IMR-90 (cell line): ENCODE data around the gene FLT3. TPM values are rescaled to one million over a fixed set of nuclear protein-coding genes. Genes with fewer than 3 reads are reported as not detected.
A peak's percentile ranks its signal among the peaks of the same experiment; 100 is the strongest.

ENCODE experiments used
- ATAC-seq: fragments of 200-7000 bp; cut with Tn5 transposase; 2 replicates; pipeline ENCODE4 v1.9.1; 2020; ENCODE audit warnings: low read depth, mild to moderate bottlenecking, moderate library complexity
- BruUV-seq: library from RNA; stranded (reverse); fragments of 400-500 nt; replicated peaks from 2 replicates; lab custom pipeline; 2021; lab: Mats Ljungman, UMichigan
- CTCF ChIA-PET: fragments of 300-600 bp; formaldehyde crosslinking; extraction: SDS; loops from one replicate; lab custom pipeline; 2021; ENCODE audit warnings: antibody characterized with exemption; lab: Yijun Ruan, JAX
- POLR2A ChIA-PET: fragments of 300-600 bp; sonication (Branson Sonifier 250); formaldehyde crosslinking; loops from one replicate; lab custom pipeline; 2022; ENCODE audit warnings: antibody characterized with exemption; ENCODE audit not compliant: unreplicated experiment; lab: Charles Lee
- DNase-seq: peaks from one replicate; pipeline ENCODE4 v3.0.0; 2013
- H2AFZ ChIP-seq: replicated peaks from 2 replicates; pipeline ENCODE3; 2013; ENCODE audit warnings: low read length, mild to moderate bottlenecking; ENCODE audit not compliant: poor library complexity
- H2AK5ac ChIP-seq: 2 replicates; pipeline ENCODE4 v1.6.1; 2013; ENCODE audit warnings: low read depth, low read length, inconsistent platforms
- H2AK9ac ChIP-seq: replicated peaks from 2 replicates; pipeline ENCODE3; 2013; ENCODE audit warnings: mild to moderate bottlenecking, low read depth, low read length, moderate library complexity; ENCODE audit not compliant: poor library complexity
- H2BK120ac ChIP-seq: 2 replicates; pipeline ENCODE4 v1.6.1; 2013; ENCODE audit warnings: low read depth, low read length, inconsistent platforms
- H2BK15ac ChIP-seq: 3 replicates; pipeline ENCODE4 v1.6.1; 2013; ENCODE audit warnings: low read depth, low read length, inconsistent platforms
- H2BK20ac ChIP-seq: 2 replicates; pipeline ENCODE4 v1.6.1; 2013; ENCODE audit warnings: low read depth, mild to moderate bottlenecking, inconsistent platforms, low read length, moderate library complexity
- H2BK5ac ChIP-seq: 2 replicates; pipeline ENCODE4 v1.6.1; 2013; ENCODE audit warnings: mild to moderate bottlenecking, low read depth, low read length, inconsistent platforms; ENCODE audit not compliant: poor library complexity, severe bottlenecking
- H3K14ac ChIP-seq: replicated peaks from 2 replicates; pipeline ENCODE4 v1.6.1; 2013; ENCODE audit warnings: low read depth, low read length, inconsistent platforms
- H3K18ac ChIP-seq: 2 replicates; pipeline ENCODE4 v1.6.1; 2013; ENCODE audit warnings: low read depth, low read length, control low read depth
- H3K23ac ChIP-seq: 2 replicates; pipeline ENCODE4 v1.6.1; 2013; ENCODE audit warnings: low read depth, low read length, inconsistent platforms
- H3K27ac ChIP-seq: 2 replicates; pipeline ENCODE4 v1.5.1; 2013; ENCODE audit warnings: mild to moderate bottlenecking, control low read depth, low read length; ENCODE audit not compliant: insufficient read depth
- H3K27me3 ChIP-seq: 2 replicates; pipeline ENCODE4 v1.6.1; 2013; ENCODE audit warnings: low read length; ENCODE audit not compliant: control insufficient read depth, insufficient read depth
- H3K36me3 ChIP-seq: 2 replicates; pipeline ENCODE4 v1.6.1; 2013; ENCODE audit warnings: low read length, mixed read lengths; ENCODE audit not compliant: control insufficient read depth, insufficient read depth
- H3K4ac ChIP-seq: 2 replicates; pipeline ENCODE4 v1.6.1; 2013; ENCODE audit warnings: low read depth, low read length, inconsistent platforms
- H3K4me1 ChIP-seq: 2 replicates; pipeline ENCODE4 v1.6.1; 2013; ENCODE audit warnings: low read length, mixed read lengths; ENCODE audit not compliant: control insufficient read depth, insufficient read depth
- H3K4me2 ChIP-seq: 2 replicates; pipeline ENCODE4 v1.6.1; 2013; ENCODE audit warnings: low read depth, mild to moderate bottlenecking, control low read depth, low read length, moderate library complexity
- H3K4me3 ChIP-seq: 2 replicates; pipeline ENCODE4 v1.5.1; 2013; ENCODE audit warnings: low read depth, mild to moderate bottlenecking, control low read depth, low read length, moderate library complexity; ENCODE audit not compliant: insufficient read depth
- H3K56ac ChIP-seq: 2 replicates; pipeline ENCODE4 v1.6.1; 2013; ENCODE audit warnings: low read length, inconsistent platforms; ENCODE audit not compliant: insufficient read depth; ENCODE audit errors: extremely low read depth
- H3K79me1 ChIP-seq, 2 experiments: 2 replicates each; pipeline ENCODE4 v1.6.1; 2013; ENCODE audit warnings: low read length in 2 of 2, inconsistent platforms in 1 of 2, low read depth in 1 of 2
- H3K9ac ChIP-seq: 2 replicates; pipeline ENCODE4 v1.6.1; 2013; ENCODE audit warnings: low read depth, low read length, control low read depth
- H3K9me1 ChIP-seq: 2 replicates; pipeline ENCODE4 v1.6.1; 2013; ENCODE audit warnings: low read length, inconsistent platforms; ENCODE audit not compliant: insufficient read depth
- H3K9me3 ChIP-seq: 2 replicates; pipeline ENCODE4 v1.6.1; 2013; ENCODE audit warnings: low read length; ENCODE audit not compliant: control insufficient read depth, insufficient read depth
- H4K20me1 ChIP-seq: 2 replicates; pipeline ENCODE4 v1.6.1; 2013; ENCODE audit warnings: low read length, inconsistent platforms; ENCODE audit not compliant: insufficient read depth
- H4K5ac ChIP-seq: 2 replicates; pipeline ENCODE4 v1.6.1; 2013; ENCODE audit warnings: mild to moderate bottlenecking, low read depth, low read length, control low read depth
- H4K8ac ChIP-seq, 2 experiments: 2 replicates each; pipeline ENCODE4 v1.6.1; 2013; ENCODE audit warnings: low read depth in 2 of 2, low read length in 2 of 2, control low read depth in 1 of 2, inconsistent platforms in 1 of 2
- H4K91ac ChIP-seq: 2 replicates; pipeline ENCODE4 v1.6.1; 2013; ENCODE audit warnings: low read depth, low read length, inconsistent platforms; ENCODE audit not compliant: insufficient read depth
- CTCF ChIP-seq: conservative IDR thresholded peaks from 2 replicates; pipeline ENCODE4 v1.5.1; 2012; ENCODE audit warnings: mild to moderate bottlenecking, low read depth, low read length, improper control_type of control experiment
- MAFK ChIP-seq: IDR thresholded peaks from 2 replicates; pipeline ENCODE4 v1.6.1; 2012; ENCODE audit warnings: low read depth, low read length, improper control_type of control experiment
- MAZ ChIP-seq: IDR thresholded peaks from 2 replicates; pipeline ENCODE4 v1.6.1; 2012; ENCODE audit warnings: low read depth, mild to moderate bottlenecking, low read length, improper control_type of control experiment, moderate library complexity, borderline replicate concordance
- POLR2A ChIP-seq: IDR thresholded peaks from 2 replicates; pipeline ENCODE4 v1.6.1; 2012; ENCODE audit warnings: mild to moderate bottlenecking, low read depth, low read length
- RAD21 ChIP-seq: IDR thresholded peaks from 2 replicates; pipeline ENCODE4 v1.6.1; 2012; ENCODE audit warnings: low read length, improper control_type of control experiment
- SMC3 ChIP-seq: fragments of 150-350 bp; IDR thresholded peaks from 2 replicates; pipeline ENCODE4 v1.6.1; 2016; ENCODE audit warnings: low read depth, mild to moderate bottlenecking, antibody characterized with exemption, low read length, moderate library complexity
- WGBS, 2 experiments: methylation state at CpG; one replicate each; pipeline versions ENCODE4 v1.1.5 to v1.1.7; 2013; ENCODE audit warnings: missing lambda C conversion rate in 2 of 2; ENCODE audit not compliant: insufficient read length in 1 of 2; ENCODE audit errors: extremely low coverage in 2 of 2; 5-methylcytosine and 5-hydroxymethylcytosine counted together
- dilution Hi-C: fragments of 300-500 bp; cut with HindIII; formaldehyde crosslinking; loops from one replicate; pipeline ENCODE4 v1.14.3; 2018; ENCODE audit warnings: low sequenced_read_pairs; ENCODE audit not compliant: unreplicated experiment
- in situ Hi-C: fragments of 300-500 bp; cut with MboI; formaldehyde crosslinking; loops from 3 replicates; pipeline ENCODE4 v1.14.3; 2019; ENCODE audit warnings: low sequenced_read_pairs, inconsistent platforms, mixed read lengths
- intact Hi-C: fragments of 100-400 bp; cut with micrococcal nuclease; formaldehyde crosslinking; loops from 2 replicates; pipeline ENCODE4 v1.10.0; 2022
- polyA plus RNA-seq, 3 experiments: library from polyadenylated mRNA; depleted of rRNA; stranded (reverse); fragments of >200 nt; gene quantifications; 2 replicates each; pipeline ENCODE4 v1.2.3, GENCODE V29; 2012; ENCODE audit warnings: low replicate concordance in 1 of 3
- total RNA-seq: library from RNA; depleted of rRNA; stranded (reverse); fragments of >200 nt; gene quantifications from 2 replicates; pipeline ENCODE4 v1.2.3, GENCODE V29; 2012
- TF ChIP-seq, protein P1 (sequence below): fragments of 150-350 bp; IDR thresholded peaks from 2 replicates; pipeline ENCODE4 v1.6.1; 2017; ENCODE audit warnings: mild to moderate bottlenecking, antibody characterized with exemption, low read length, low read depth

The FLT3 gene
- total and polyA plus RNA-seq, 2 of the 4 experiments (the other 2 are of a cell fraction) = not detected

DNA sequence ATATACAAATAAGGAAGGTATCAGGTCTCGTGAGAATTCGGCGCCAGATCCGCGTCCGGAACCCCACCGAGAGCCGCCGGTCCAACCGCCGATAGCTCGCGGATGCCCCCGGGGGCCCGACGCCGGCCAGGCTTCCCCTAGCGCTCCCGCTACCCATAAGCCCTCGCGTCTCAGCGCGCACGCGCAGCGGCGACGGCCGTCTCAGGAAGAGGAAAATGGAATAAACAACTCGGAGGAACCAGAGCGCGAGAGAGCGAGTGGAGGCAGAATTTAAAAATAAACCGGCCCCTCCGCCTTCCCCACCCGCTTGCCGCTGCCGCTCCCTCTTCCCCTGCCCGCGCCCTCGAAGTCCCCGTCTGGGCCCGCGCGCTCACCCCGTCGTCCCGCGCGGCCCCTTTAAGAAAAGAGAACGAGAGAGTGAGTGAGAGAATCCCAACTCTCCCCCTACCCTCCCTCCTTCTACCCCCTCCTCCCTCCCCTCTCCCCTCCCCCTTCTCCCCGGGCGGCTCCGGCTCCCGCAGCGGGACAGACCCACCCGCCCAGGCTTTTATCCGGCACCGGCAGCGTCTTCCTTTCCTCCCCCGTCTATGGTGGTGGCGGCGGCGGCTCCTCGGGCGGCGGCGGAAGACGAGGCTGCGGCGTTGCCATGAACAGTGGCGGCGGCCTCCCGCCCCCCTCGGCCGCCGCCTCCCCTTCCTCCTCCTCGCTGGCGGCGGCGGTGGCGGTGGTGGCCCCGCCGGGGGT lies 37.8 kb upstream of the FLT3 start, which contains the start of gene PAN3:
TSS of gene PAN3 (plus strand) at position 534 of the 744 bp plus-strand sequence. CDS start at position 647, 113 bp downstream.
- POLR2A ChIA-PET = interaction anchor here (0.7 to 1.0 kb wide), 3 partner anchors 10 to 186 kb away, joined by 3 to 5 read pairs (median 5); no protein-coding TSS in a partner anchor
- H3K79me1 ChIP-seq = peaks cover 13 to 53% of the 10 kb centered on the region in 2 experiments
- peak within 1 kb of the TSS; percentile 81 for H4K5ac ChIP-seq
- H4K91ac ChIP-seq = peak within 1 kb of the TSS; percentile 78
- peak within 1 kb of the TSS; percentile 86 for H2BK5ac ChIP-seq
- H3K4ac ChIP-seq = peak within 1 kb of the TSS; percentile 86
- peak within 1 kb of the TSS; percentile 96 for H3K14ac ChIP-seq
- H2BK15ac ChIP-seq = no peak within 1 kb of the TSS
- H2BK20ac ChIP-seq = no peak within 1 kb of the TSS
- peak within 1 kb of the TSS; percentile 98 for H3K23ac ChIP-seq
- H2AK5ac ChIP-seq = peak within 1 kb of the TSS; percentile 66; the same call in 1 of the 2 replicates
- peak within 1 kb of the TSS; percentile 86 to 92 for H4K8ac ChIP-seq
- intact Hi-C loops (loop anchor here (2.0 to 5.0 kb wide), 4 partner anchors 141 to 521 kb away; partner anchors contain the start of gene POMP), in situ Hi-C loops (no loop called here), dilution Hi-C loops (no loop called here)
- H3K56ac ChIP-seq = peak within 1 kb of the TSS; percentile 84
- no peaks in the 10 kb centered on the region for H3K36me3 ChIP-seq
- H3K9ac ChIP-seq = peak within 1 kb of the TSS; percentile 98
- no TSS peak for BruUV-seq
- H2AFZ ChIP-seq = peak within 1 kb of the TSS; percentile 93
- TF ChIP-seq, protein P1, sequence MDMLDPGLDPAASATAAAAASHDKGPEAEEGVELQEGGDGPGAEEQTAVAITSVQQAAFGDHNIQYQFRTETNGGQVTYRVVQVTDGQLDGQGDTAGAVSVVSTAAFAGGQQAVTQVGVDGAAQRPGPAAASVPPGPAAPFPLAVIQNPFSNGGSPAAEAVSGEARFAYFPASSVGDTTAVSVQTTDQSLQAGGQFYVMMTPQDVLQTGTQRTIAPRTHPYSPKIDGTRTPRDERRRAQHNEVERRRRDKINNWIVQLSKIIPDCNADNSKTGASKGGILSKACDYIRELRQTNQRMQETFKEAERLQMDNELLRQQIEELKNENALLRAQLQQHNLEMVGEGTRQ = no peak
- peak; percentile 77 for TF ChIP-seq POLR2A
- peak; percentile 42 for TF ChIP-seq MAZ
- TF ChIP-seq CTCF = peak; percentile 21; the same call in 1 of the 2 replicates
- no peak for TF ChIP-seq SMC3
- TF ChIP-seq MAFK = no peak
- peak; percentile 25; the same call in 1 of the 2 replicates for TF ChIP-seq RAD21
- H3K4me1 ChIP-seq = peaks cover 5% of the 10 kb centered on the region
- peak; percentile 89 for DNase-seq
- no peaks in the 10 kb centered on the region for H3K9me3 ChIP-seq
- H3K27me3 ChIP-seq = no peaks in the 10 kb centered on the region
- H3K27ac ChIP-seq = peak within 1 kb of the TSS; percentile 96
- H3K18ac ChIP-seq = peak within 1 kb of the TSS; percentile 58
- CTCF ChIA-PET = interaction anchor here (0.5 kb wide), 1 partner anchor 533 kb away, joined by 5 read pairs; no protein-coding TSS in a partner anchor
- H4K20me1 ChIP-seq = peaks cover 39% of the 10 kb centered on the region
- peak within 1 kb of the TSS; percentile 97 for H2AK9ac ChIP-seq
- peak within 1 kb of the TSS; percentile 97 for H3K4me2 ChIP-seq
- H2BK120ac ChIP-seq = peak within 1 kb of the TSS; percentile 64; the same call in 1 of the 2 replicates
- H3K9me1 ChIP-seq = peaks cover 3% of the 10 kb centered on the region; the same call in 1 of the 2 replicates
- no CpG with 5 or more reads among the region's 84 CpGs for WGBS, 2 experiments
- peak within 1 kb of the TSS; percentile 81 for H3K4me3 ChIP-seq
- ATAC-seq = peak; percentile 74
